GM23338 (cell line): ENCODE results near the gene KLHL28.

Source experiments
- CREB1 ChIP-seq: fragments of 250-450 bp; sonication (Bioruptor Pico); IDR thresholded peaks from 2 replicates; pipeline ENCODE4 v1.5.0; 2020; ENCODE audit warnings: low read depth, mild to moderate bottlenecking, moderate library complexity
- ETS1 ChIP-seq: IDR thresholded peaks from 2 replicates; pipeline ENCODE4 v1.6.1; 2016; ENCODE audit warnings: antibody characterized with exemption
- EZH2 ChIP-seq: fragments of 200-600 bp; sonication (generic); IDR thresholded peaks from one replicate; pipeline ENCODE4 v1.8.0; 2017; ENCODE audit warnings: antibody characterized with exemption, mild to moderate bottlenecking, low read depth; ENCODE audit not compliant: unreplicated experiment
- EZH2phosphoT487 ChIP-seq: fragments of 200-600 bp; sonication (generic); IDR thresholded peaks from one replicate; pipeline ENCODE4 v1.8.1; 2018; ENCODE audit warnings: antibody characterized with exemption; ENCODE audit not compliant: unreplicated experiment
- JUNB ChIP-seq: IDR thresholded peaks from one replicate; pipeline ENCODE4 v1.6.1; 2016; ENCODE audit warnings: antibody characterized with exemption; ENCODE audit not compliant: unreplicated experiment
- NANOG ChIP-seq: IDR thresholded peaks from 2 replicates; pipeline ENCODE4 v1.6.1; 2016; ENCODE audit warnings: antibody characterized with exemption, borderline replicate concordance
- POLR2AphosphoS5 ChIP-seq: IDR thresholded peaks from 2 replicates; pipeline ENCODE4 v1.6.1; 2016; ENCODE audit warnings: antibody characterized with exemption, low read depth
- REST ChIP-seq: IDR thresholded peaks from one replicate; pipeline ENCODE4 v1.6.1; 2018; ENCODE audit warnings: antibody characterized with exemption; ENCODE audit not compliant: unreplicated experiment
- STAT1 ChIP-seq: IDR thresholded peaks from one replicate; pipeline ENCODE4 v1.6.1; 2016; ENCODE audit warnings: antibody characterized with exemption; ENCODE audit not compliant: unreplicated experiment
- ZNF114 ChIP-seq: fragments of 250-450 bp; sonication (Bioruptor Pico); IDR thresholded peaks from 2 replicates; pipeline ENCODE4 v1.5.0; 2020; ENCODE audit warnings: mild to moderate bottlenecking, moderate library complexity
- ZNF331 ChIP-seq: fragments of 250-450 bp; sonication (Bioruptor Pico); IDR thresholded peaks from 2 replicates; pipeline ENCODE4 v1.5.0; 2020; ENCODE audit warnings: low read depth, mild to moderate bottlenecking, moderate library complexity
- ZNF462 ChIP-seq: fragments of 250-450 bp; sonication (Bioruptor Pico); IDR thresholded peaks from 2 replicates; pipeline ENCODE4 v1.5.0; 2020; ENCODE audit warnings: mild to moderate bottlenecking, moderate library complexity
- TF ChIP-seq, protein P1 (sequence below), 2 experiments: fragments of 200-600 bp in 1 of 2; sonication (generic) in 1 of 2; conservative IDR thresholded peaks; 2 replicates each; pipeline versions ENCODE4 v1.5.1 to v1.6.1; 2016 to 2017; ENCODE audit warnings: antibody characterized with exemption in 2 of 2, low read depth in 2 of 2, mild to moderate bottlenecking in 2 of 2, moderate library complexity in 1 of 2

DNA sequence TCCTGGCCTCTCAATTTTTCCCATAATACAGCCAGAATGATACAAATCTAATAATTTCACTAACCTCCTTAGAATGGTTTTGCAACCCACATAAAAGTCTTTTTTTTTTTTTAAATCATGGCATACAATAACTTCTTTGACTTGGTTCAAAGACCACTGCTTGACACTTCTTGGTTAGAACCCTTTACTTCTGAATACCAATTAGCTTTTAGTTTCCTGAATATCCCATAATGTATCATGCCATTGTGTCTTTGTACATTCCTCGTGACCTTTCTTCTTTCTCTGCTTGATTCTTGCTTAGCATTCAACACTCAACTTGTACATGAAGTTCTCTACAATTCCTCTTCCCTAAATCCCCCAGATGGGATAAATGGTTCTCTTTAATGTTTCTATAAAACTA lies 19.3 kb downstream of the KLHL28 start:
- TF ChIP-seq, protein P1, sequence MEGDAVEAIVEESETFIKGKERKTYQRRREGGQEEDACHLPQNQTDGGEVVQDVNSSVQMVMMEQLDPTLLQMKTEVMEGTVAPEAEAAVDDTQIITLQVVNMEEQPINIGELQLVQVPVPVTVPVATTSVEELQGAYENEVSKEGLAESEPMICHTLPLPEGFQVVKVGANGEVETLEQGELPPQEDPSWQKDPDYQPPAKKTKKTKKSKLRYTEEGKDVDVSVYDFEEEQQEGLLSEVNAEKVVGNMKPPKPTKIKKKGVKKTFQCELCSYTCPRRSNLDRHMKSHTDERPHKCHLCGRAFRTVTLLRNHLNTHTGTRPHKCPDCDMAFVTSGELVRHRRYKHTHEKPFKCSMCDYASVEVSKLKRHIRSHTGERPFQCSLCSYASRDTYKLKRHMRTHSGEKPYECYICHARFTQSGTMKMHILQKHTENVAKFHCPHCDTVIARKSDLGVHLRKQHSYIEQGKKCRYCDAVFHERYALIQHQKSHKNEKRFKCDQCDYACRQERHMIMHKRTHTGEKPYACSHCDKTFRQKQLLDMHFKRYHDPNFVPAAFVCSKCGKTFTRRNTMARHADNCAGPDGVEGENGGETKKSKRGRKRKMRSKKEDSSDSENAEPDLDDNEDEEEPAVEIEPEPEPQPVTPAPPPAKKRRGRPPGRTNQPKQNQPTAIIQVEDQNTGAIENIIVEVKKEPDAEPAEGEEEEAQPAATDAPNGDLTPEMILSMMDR (conservative IDR thresholded peaks at IDR 0.05; ENCODE audit: low read depth in 2 of 2): no peak
- TF ChIP-seq ZNF462 (CRISPR knock-in tag) (no peak), STAT1 (no peak), EZH2 (no peak), POLR2AphosphoS5 (no peak), EZH2phosphoT487 (no peak), NANOG (no peak), ETS1 (no peak), CREB1 (CRISPR knock-in tag) (no peak), REST (no peak), JUNB (no peak), ZNF331 (CRISPR knock-in tag) (no peak), ZNF114 (CRISPR knock-in tag) (no peak)
